ENCODE results near the gene CCDC159.

CCDC159 gene

DNA sequence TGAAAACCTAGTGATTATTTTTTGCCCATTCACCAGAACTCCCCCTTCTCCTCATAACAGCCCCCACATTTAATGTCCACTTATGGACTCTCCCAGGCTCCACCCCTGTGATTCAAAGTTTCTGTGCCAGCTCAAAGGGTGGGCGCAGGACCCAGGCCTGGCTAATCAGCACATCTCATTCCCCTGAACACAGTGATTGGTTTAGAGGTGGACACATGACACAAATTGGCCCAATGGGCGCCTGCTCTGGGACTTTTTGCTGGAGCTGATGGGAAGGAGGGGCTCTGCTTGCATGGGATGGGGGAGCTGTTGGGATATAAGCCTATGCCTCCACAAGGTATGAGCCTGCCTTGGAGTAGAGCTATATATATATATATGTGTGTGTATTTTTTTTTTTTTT, 44.0 kb downstream of the CCDC159 start:
- DNase-seq (ENCODE audit: extremely low read depth, low read depth) = no peak
- TF ChIP-seq, protein P1, sequence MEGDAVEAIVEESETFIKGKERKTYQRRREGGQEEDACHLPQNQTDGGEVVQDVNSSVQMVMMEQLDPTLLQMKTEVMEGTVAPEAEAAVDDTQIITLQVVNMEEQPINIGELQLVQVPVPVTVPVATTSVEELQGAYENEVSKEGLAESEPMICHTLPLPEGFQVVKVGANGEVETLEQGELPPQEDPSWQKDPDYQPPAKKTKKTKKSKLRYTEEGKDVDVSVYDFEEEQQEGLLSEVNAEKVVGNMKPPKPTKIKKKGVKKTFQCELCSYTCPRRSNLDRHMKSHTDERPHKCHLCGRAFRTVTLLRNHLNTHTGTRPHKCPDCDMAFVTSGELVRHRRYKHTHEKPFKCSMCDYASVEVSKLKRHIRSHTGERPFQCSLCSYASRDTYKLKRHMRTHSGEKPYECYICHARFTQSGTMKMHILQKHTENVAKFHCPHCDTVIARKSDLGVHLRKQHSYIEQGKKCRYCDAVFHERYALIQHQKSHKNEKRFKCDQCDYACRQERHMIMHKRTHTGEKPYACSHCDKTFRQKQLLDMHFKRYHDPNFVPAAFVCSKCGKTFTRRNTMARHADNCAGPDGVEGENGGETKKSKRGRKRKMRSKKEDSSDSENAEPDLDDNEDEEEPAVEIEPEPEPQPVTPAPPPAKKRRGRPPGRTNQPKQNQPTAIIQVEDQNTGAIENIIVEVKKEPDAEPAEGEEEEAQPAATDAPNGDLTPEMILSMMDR (IDR thresholded peaks at IDR 0.05; ENCODE audit: low read depth, low read length) = no peak

DNA sequence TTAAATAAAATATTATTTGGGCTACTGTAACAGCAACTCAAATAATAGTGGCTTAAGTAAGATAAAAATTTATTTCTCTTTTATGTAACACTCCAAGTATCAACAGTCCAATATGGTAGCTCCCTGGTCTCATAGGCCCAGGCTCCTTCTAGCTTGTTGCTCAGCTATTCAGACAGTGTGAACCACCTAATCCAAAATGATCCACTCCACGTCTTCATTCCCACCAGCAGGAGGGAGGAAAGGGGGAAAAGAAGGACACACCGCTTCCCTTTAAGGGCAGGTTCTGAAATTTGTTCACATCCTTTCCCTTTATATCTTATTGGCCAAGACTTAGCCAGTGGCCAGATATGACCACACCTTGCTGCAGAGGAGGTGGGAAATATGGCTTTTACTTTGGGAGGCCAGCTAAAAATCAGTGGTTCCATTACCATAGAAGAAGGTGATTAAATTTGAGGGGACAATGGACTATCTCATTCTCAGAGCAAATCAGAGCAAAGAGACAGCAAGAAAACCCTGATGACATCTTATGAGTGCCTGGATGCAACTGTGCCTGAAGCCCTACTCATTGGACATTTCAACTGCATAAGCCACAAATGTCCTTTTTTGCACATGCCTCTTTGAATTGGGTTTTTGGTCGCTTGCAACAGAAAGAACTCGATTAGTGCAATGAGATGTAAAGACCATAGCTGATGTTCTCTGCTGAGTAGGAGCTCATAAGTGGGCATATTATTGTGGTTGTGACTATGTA, 44.8 kb downstream of the CCDC159 start:
- DNase-seq (ENCODE audit: extremely low read depth, low read depth) = no peak

DNA sequence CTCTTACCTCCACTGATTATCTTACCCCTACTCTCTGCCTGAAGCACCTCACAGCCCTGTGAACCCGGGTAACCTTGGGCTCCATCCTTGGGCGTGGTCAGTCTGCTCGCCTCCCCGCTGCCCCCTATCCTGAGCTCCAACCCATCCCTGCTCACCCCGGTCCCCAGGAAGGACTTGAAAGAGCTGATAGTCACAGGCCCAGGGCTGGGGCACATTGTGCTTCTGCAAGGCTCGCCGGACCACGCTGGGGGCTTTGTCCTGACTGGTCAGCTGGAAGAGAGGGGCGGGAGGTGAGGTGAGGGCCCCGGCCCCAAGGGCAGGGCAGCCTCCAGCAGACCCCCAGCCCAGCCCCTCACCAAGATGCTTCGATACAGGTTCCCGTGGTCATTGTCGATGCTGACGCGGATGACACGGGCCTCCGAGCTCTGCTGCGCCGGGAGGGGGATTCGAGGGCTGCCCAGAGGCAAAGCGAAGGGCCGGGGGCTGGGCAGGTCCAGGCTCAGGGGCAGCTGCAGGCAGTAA, 50.8 kb downstream of the CCDC159 start:
- DNase-seq (ENCODE audit: extremely low read depth, low read depth) = no peak
- TF ChIP-seq, protein P1 (IDR thresholded peaks at IDR 0.05; ENCODE audit: low read depth, low read length) = no peak

More for the DNA sequence above, 44.8 kb downstream of the CCDC159 start:
- TF ChIP-seq, protein P1 (IDR thresholded peaks at IDR 0.05; ENCODE audit: low read depth, low read length) = no peak

DNA sequence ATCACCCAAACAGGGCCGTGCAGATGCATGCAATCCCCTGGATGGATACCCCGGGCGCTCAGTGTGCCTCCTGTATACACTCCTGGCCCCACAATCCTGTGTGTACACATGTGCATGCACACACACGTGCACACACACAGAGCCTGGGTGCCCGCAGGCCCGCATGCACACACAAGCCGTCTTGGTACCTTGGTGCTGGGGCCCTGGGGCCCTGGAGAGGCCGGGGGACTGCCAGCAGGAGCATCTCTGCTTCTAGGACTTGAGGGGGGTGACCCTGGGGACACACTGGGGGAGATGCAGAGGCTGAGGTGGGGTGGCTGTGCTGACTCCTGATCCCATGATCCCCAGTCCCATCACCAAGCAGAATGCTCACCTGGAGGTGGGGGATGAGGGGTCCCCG, 53.3 kb downstream of the CCDC159 start:
- TF ChIP-seq, protein P1 (IDR thresholded peaks at IDR 0.05; ENCODE audit: low read depth, low read length) = no peak
- DNase-seq (ENCODE audit: extremely low read depth, low read depth) = no peak

DNA sequence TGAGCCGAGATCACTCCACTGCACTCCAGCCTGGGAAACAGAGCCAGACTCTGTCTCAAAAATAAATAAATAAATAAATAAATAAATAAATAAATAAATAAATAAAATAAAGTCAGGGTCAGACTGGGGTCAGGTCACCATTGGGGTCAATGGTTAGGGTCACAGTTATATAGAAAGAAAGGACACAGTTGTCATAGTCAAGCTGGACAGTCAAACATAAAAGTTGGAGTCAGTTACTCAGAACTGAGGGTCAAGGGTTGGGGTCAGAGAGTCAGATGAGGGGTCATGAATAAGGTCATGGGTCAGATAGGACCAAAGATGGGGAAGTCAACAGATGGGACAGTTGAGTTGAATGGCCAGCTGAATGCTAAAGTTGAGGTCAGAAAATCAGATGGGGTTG, 54.5 kb downstream of the CCDC159 start:
- TF ChIP-seq, protein P1 (IDR thresholded peaks at IDR 0.05; ENCODE audit: low read depth, low read length) = no peak
- DNase-seq (ENCODE audit: extremely low read depth, low read depth) = no peak

DNA sequence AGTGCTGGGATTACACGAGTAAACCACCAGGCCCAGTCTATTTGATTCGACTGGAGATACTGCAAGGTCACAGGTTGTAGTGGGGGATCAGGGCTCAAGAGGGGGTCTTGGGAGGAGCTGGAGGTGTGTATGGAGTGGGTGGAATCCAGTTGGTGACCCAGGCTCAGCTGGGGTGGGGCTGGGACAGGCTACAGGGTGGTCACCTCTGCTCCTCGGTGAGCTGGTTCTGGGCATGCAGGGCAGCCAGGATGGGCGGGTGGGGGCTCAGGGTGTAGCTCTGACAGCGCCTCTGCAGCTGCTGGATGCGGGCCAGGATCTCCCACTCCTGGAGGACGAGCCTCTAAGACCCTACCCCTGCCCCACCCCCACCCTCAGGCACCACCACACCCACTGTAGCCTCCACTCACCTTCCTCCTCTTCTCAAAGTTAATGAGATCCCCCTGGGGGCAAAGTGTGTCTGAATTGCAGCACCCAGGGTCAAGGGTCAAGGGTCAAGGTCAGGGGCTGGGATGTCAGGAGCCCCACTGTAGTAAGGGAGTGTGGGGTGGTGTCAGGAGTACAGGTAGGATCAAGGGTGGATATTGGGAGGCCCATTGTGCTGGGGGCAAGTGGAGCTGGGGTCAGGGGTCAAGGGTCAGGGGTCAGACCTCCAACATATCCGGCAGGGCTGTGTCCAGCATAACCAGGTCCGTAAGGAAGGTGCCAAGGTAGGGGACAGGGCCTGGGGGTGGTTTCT, 55.7 kb downstream of the CCDC159 start:
- no peak for DNase-seq (ENCODE audit: extremely low read depth, low read depth)
- TF ChIP-seq, protein P1 (IDR thresholded peaks at IDR 0.05; ENCODE audit: low read depth, low read length) = no peak

Data from AG09319 (cell line).